GM23338 (cell line): ENCODE measurements around the gene FRY. TPM values are rescaled to one million over a fixed set of nuclear protein-coding genes. Genes with fewer than 3 reads are reported as not detected.

Source experiments
- ATAC-seq: fragments of 200-7000 bp; cut with Tn5 transposase; 3 replicates; pipeline ENCODE4 v1.9.1; 2020
- DNase-seq: peaks from one replicate; pipeline ENCODE4 v3.0.0-alpha.2; 2015; ENCODE audit warnings: low spot score
- H2AFZ ChIP-seq: fragments of 200-600 bp; sonication (generic); 2 replicates; pipeline ENCODE4 v1.8.0; 2016; ENCODE audit warnings: antibody characterized with exemption, mild to moderate bottlenecking, moderate library complexity
- H3F3A ChIP-seq: fragments of 200-600 bp; sonication (generic); replicated peaks from 2 replicates; pipeline ENCODE4 v1.8.0; 2017; ENCODE audit warnings: antibody characterized with exemption, mixed run types, low read depth
- H3K27ac ChIP-seq: fragments of 200-600 bp; sonication (generic); 2 replicates; pipeline ENCODE4 v1.6.1; 2016; ENCODE audit warnings: low read depth
- H3K27me3 ChIP-seq: fragments of 200-600 bp; sonication (generic); 2 replicates; pipeline ENCODE4 v1.8.0; 2016; ENCODE audit warnings: mild to moderate bottlenecking, mixed run types, moderate library complexity; ENCODE audit not compliant: insufficient read depth
- H3K36me3 ChIP-seq: fragments of 200-600 bp; sonication (generic); 2 replicates; pipeline ENCODE4 v1.8.0; 2016; ENCODE audit warnings: mild to moderate bottlenecking; ENCODE audit not compliant: insufficient read depth
- H3K4me1 ChIP-seq: fragments of 200-600 bp; sonication (generic); 2 replicates; pipeline ENCODE4 v1.8.0; 2016; ENCODE audit warnings: mild to moderate bottlenecking, moderate library complexity; ENCODE audit not compliant: insufficient read depth
- H3K4me2 ChIP-seq: fragments of 200-600 bp; sonication (generic); 2 replicates; pipeline ENCODE4 v1.7.1; 2017; ENCODE audit warnings: mixed run types
- H3K4me3 ChIP-seq: fragments of 200-600 bp; sonication (generic); 2 replicates; pipeline ENCODE4 v1.6.1; 2016; ENCODE audit warnings: mixed run types
- H3K79me2 ChIP-seq: fragments of 200-600 bp; sonication (generic); replicated peaks from 2 replicates; pipeline ENCODE4 v1.8.0; 2017; ENCODE audit warnings: mild to moderate bottlenecking; ENCODE audit not compliant: insufficient read depth
- H3K9me2 ChIP-seq: fragments of 200-600 bp; sonication (generic); 2 replicates; pipeline ENCODE4 v1.8.0; 2017; ENCODE audit not compliant: insufficient read depth
- H4K20me1 ChIP-seq: fragments of 200-600 bp; sonication (generic); replicated peaks from 2 replicates; pipeline ENCODE4 v1.8.0; 2017; ENCODE audit warnings: mild to moderate bottlenecking; ENCODE audit not compliant: insufficient read depth
- H3K27ac Mint-ChIP-seq: 2 replicates; pipeline ENCODE4 v1.8.0; 2020; ENCODE audit warnings: inconsistent platforms, mild to moderate bottlenecking, moderate library complexity, mixed read lengths
- H3K27me3 Mint-ChIP-seq: 3 replicates; pipeline ENCODE4 v1.8.0; 2022; ENCODE audit warnings: low read depth, mild to moderate bottlenecking, moderate library complexity, mixed read lengths, inconsistent platforms; ENCODE audit not compliant: insufficient read depth, poor library complexity
- H3K36me3 Mint-ChIP-seq: 3 replicates; pipeline ENCODE4 v1.8.0; 2021; ENCODE audit warnings: low read depth, mild to moderate bottlenecking, inconsistent platforms, moderate library complexity, mixed read lengths
- H3K4me1 Mint-ChIP-seq: 3 replicates; pipeline ENCODE4 v1.8.0; 2020; ENCODE audit warnings: mild to moderate bottlenecking, inconsistent platforms, mixed read lengths
- H3K4me3 Mint-ChIP-seq: 3 replicates; pipeline ENCODE4 v1.8.0; 2021; ENCODE audit warnings: moderate library complexity, mild to moderate bottlenecking, inconsistent platforms, mixed read lengths
- H3K9me3 Mint-ChIP-seq: 3 replicates; pipeline ENCODE4 v1.8.0; 2020; ENCODE audit warnings: moderate library complexity, mild to moderate bottlenecking, inconsistent platforms, mixed read lengths
- CREB1 ChIP-seq: fragments of 250-450 bp; sonication (Bioruptor Pico); IDR thresholded peaks from 2 replicates; pipeline ENCODE4 v1.5.0; 2020; ENCODE audit warnings: low read depth, mild to moderate bottlenecking, moderate library complexity
- CTCF ChIP-seq, 2 experiments: fragments of 200-600 bp in 1 of 2; sonication (generic) in 1 of 2; conservative IDR thresholded peaks; 2 replicates each; pipeline versions ENCODE4 v1.5.1 to v1.6.1; 2016 to 2017; ENCODE audit warnings: antibody characterized with exemption in 2 of 2, low read depth in 2 of 2, mild to moderate bottlenecking in 2 of 2, moderate library complexity in 1 of 2
- EZH2 ChIP-seq: fragments of 200-600 bp; sonication (generic); IDR thresholded peaks from one replicate; pipeline ENCODE4 v1.8.0; 2017; ENCODE audit warnings: antibody characterized with exemption, mild to moderate bottlenecking, low read depth; ENCODE audit not compliant: unreplicated experiment
- NANOG ChIP-seq: IDR thresholded peaks from 2 replicates; pipeline ENCODE4 v1.6.1; 2016; ENCODE audit warnings: antibody characterized with exemption, borderline replicate concordance
- POLR2AphosphoS5 ChIP-seq: IDR thresholded peaks from 2 replicates; pipeline ENCODE4 v1.6.1; 2016; ENCODE audit warnings: antibody characterized with exemption, low read depth
- STAT1 ChIP-seq: IDR thresholded peaks from one replicate; pipeline ENCODE4 v1.6.1; 2016; ENCODE audit warnings: antibody characterized with exemption; ENCODE audit not compliant: unreplicated experiment
- ZNF114 ChIP-seq: fragments of 250-450 bp; sonication (Bioruptor Pico); IDR thresholded peaks from 2 replicates; pipeline ENCODE4 v1.5.0; 2020; ENCODE audit warnings: mild to moderate bottlenecking, moderate library complexity
- ZNF331 ChIP-seq: fragments of 250-450 bp; sonication (Bioruptor Pico); IDR thresholded peaks from 2 replicates; pipeline ENCODE4 v1.5.0; 2020; ENCODE audit warnings: low read depth, mild to moderate bottlenecking, moderate library complexity
- polyA plus RNA-seq: library from polyadenylated mRNA; unstranded; fragments of >200 nt; fragmentation: Nextera tagmentation; extraction: Ambion mirVana; gene quantifications from 2 replicates; pipeline ENCODE4 v1.2.1, GENCODE V29; 2016
- total RNA-seq: library from RNA; depleted of rRNA; stranded (reverse); fragments of >200 nt; shearing (Covaris generic); gene quantifications from 2 replicates; pipeline ENCODE4 v1.2.3, GENCODE V29; 2014

FRY gene
- total and polyA plus RNA-seq, 2 experiments from 2014 or later: 2.4 to 10.1 TPM

GRCh38 chr13:32316501-32316900 lies 284.9 kb downstream of the FRY start (continued):
- no peak for TF ChIP-seq CTCF (conservative IDR thresholded peaks at IDR 0.05; ENCODE audit: low read depth in 2 of 2)

DNA sequence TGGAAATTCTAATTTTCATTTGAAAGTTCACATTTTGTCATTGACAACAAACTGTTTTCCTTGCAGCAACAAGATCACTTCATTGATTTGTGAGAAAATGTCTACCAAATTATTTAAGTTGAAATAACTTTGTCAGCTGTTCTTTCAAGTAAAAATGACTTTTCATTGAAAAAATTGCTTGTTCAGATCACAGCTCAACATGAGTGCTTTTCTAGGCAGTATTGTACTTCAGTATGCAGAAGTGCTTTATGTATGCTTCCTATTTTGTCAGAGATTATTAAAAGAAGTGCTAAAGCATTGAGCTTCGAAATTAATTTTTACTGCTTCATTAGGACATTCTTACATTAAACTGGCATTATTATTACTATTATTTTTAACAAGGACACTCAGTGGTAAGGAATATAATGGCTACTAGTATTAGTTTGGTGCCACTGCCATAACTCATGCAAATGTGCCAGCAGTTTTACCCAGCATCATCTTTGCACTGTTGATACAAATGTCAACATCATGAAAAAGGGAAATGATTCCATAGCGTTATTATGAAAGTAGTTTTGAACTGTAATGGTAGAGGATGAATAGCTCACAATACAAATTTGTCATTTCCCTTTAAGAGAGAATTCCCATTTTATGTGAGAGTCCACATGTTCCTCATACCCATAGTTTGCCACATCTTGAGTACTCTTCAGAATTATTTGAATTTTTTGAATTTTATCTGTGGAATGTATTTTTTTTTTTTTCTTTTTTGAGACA lies 286.3 kb downstream of the FRY start:
- no peak for ATAC-seq
- Histone ChIP-seq H4K20me1 (no peaks in the 10 kb centered on the region), H2AFZ (no peak overlapping the region), H3K79me2 (no peaks in the 10 kb centered on the region), H3F3A (no peaks in the 10 kb centered on the region), H3K4me3 (no peak overlapping the region), H3K4me1 (no peaks in the 10 kb centered on the region; the same call in 1 of the 2 replicates), H3K9me2 (no peaks in the 10 kb centered on the region), H3K4me2 (no peak overlapping the region), H3K27me3 (no peaks in the 10 kb centered on the region), H3K27ac (no peak overlapping the region), H3K36me3 (peaks cover 8% of the 10 kb centered on the region; the same call in 1 of the 2 replicates)
- no peaks in the 10 kb centered on the region for H3K9me3 Mint-ChIP-seq
- DNase-seq: no peak
- peaks cover 10% of the 10 kb centered on the region; the same call in 2 of the 3 replicates for H3K4me1 Mint-ChIP-seq
- TF ChIP-seq POLR2AphosphoS5 (no peak), ZNF114 (no peak)
- peaks cover 8% of the 10 kb centered on the region for H3K27me3 Mint-ChIP-seq
- no peak overlapping the region for H3K27ac Mint-ChIP-seq
- H3K4me3 Mint-ChIP-seq: no peak overlapping the region
- H3K36me3 Mint-ChIP-seq: peaks cover 25% of the 10 kb centered on the region

GRCh38 chr13:32320528-32320927 lies 289.0 kb downstream of the FRY start:
- no peaks in the 10 kb centered on the region for H3K79me2 ChIP-seq
- no peak overlapping the region for H3K4me2 ChIP-seq
- no peak overlapping the region for H3K27ac Mint-ChIP-seq
- no peaks in the 10 kb centered on the region for H3F3A ChIP-seq
- TF ChIP-seq POLR2AphosphoS5: no peak
- no peak for TF ChIP-seq CREB1 (CRISPR knock-in tag)
- TF ChIP-seq EZH2: no peak
- TF ChIP-seq STAT1: no peak
- no peak for TF ChIP-seq ZNF331
- no peak for TF ChIP-seq NANOG
- ATAC-seq (no peak), DNase-seq (no peak)
- peaks cover 4% of the 10 kb centered on the region for H3K27me3 Mint-ChIP-seq
- no peaks in the 10 kb centered on the region for H3K9me3 Mint-ChIP-seq
- H3K36me3 ChIP-seq: peaks cover 11% of the 10 kb centered on the region; the same call in 1 of the 2 replicates
- 0 out of 2 replicates have a peak, but pooled peaks cover 4% of the 10 kb centered on the region for H4K20me1 ChIP-seq
- H3K9me2 ChIP-seq: no peaks in the 10 kb centered on the region
- H3K27me3 ChIP-seq: no peaks in the 10 kb centered on the region
- H3K4me3 ChIP-seq: no peak overlapping the region
- no peaks in the 10 kb centered on the region; the same call in 1 of the 2 replicates for H3K4me1 ChIP-seq
- peaks cover 3% of the 10 kb centered on the region; the same call in 1 of the 3 replicates for H3K4me1 Mint-ChIP-seq
- no peak overlapping the region for H2AFZ ChIP-seq
- no peak overlapping the region for H3K27ac ChIP-seq
- H3K36me3 Mint-ChIP-seq: peaks cover 36% of the 10 kb centered on the region
- no peak overlapping the region for H3K4me3 Mint-ChIP-seq
